Measurements from ENCODE around the gene ASCL2. TPM values are rescaled to one million over a fixed set of nuclear protein-coding genes. Genes with fewer than 3 reads are reported as not detected.

ASCL2 gene
- total RNA-seq, 1 experiment from 2014 or later: not detected

- H3K36me3 Mint-ChIP-seq (ENCODE audit: insufficient read depth, unreplicated experiment): no peaks in the 10 kb centered on the region
- no peak overlapping the region for H3K4me3 Mint-ChIP-seq (ENCODE audit: unreplicated experiment)
- intact Hi-C loops (cut with micrococcal nuclease): no loop called here
- H3K27me3 Mint-ChIP-seq (ENCODE audit: insufficient read depth, unreplicated experiment): peaks cover 56% of the 10 kb centered on the region
- no peak for DNase-seq (ENCODE audit: unreplicated experiment)
- no peak for TF ChIP-seq CTCF (IDR thresholded peaks at IDR 0.05; ENCODE audit: unreplicated experiment)
- BruUV-seq (replicated peaks): no TSS peak
- POLR2A ChIA-PET: no interaction called here
- H3K4me1 Mint-ChIP-seq (ENCODE audit: insufficient read depth, unreplicated experiment): no peaks in the 10 kb centered on the region
- H3K9me3 Mint-ChIP-seq (ENCODE audit: unreplicated experiment): peaks cover 5% of the 10 kb centered on the region
- CTCF ChIA-PET: interaction anchor here (0.6 kb wide), 1 partner anchor 27 kb away, joined by 3 read pairs; no protein-coding TSS in a partner anchor
- H3K27ac Mint-ChIP-seq (ENCODE audit: low read depth, unreplicated experiment): no peak overlapping the region
Measured at GRCh38 chr11:2277933-2278523, 7.6 kb upstream of the ASCL2 start.

- BruUV-seq (replicated peaks): no TSS peak
- Mint-ChIP-seq H3K4me1 (ENCODE audit: insufficient read depth, unreplicated experiment) (no peaks in the 10 kb centered on the region), H3K27me3 (ENCODE audit: insufficient read depth, unreplicated experiment) (peaks cover 55% of the 10 kb centered on the region), H3K36me3 (ENCODE audit: insufficient read depth, unreplicated experiment) (no peaks in the 10 kb centered on the region), H3K4me3 (ENCODE audit: unreplicated experiment) (no peak overlapping the region), H3K27ac (ENCODE audit: low read depth, unreplicated experiment) (no peak overlapping the region), H3K9me3 (ENCODE audit: unreplicated experiment) (peaks cover 5% of the 10 kb centered on the region)
- intact Hi-C loops (cut with micrococcal nuclease): no loop called here
- ChIA-PET CTCF (interaction anchor here (0.6 to 3.3 kb wide), 3 partner anchors 61 to 144 kb away, joined by 3 to 16 read pairs (median 5); no protein-coding TSS in a partner anchor), POLR2A (no interaction called here)
- no peak for DNase-seq (ENCODE audit: unreplicated experiment)
- no peak for TF ChIP-seq CTCF (IDR thresholded peaks at IDR 0.05; ENCODE audit: unreplicated experiment)
Measured at GRCh38 chr11:2277008-2277346, 6.6 kb upstream of the ASCL2 start.

GRCh38 chr11:2276280-2277007 is 6.1 kb upstream of the ASCL2 start:
- BruUV-seq (replicated peaks): no TSS peak
- no peaks in the 10 kb centered on the region for H3K4me1 Mint-ChIP-seq (ENCODE audit: insufficient read depth, unreplicated experiment)
- peaks cover 50% of the 10 kb centered on the region for H3K27me3 Mint-ChIP-seq (ENCODE audit: insufficient read depth, unreplicated experiment)
- H3K27ac Mint-ChIP-seq (ENCODE audit: low read depth, unreplicated experiment): no peak overlapping the region
- H3K4me3 Mint-ChIP-seq (ENCODE audit: unreplicated experiment): no peak overlapping the region
- no peak for DNase-seq (ENCODE audit: unreplicated experiment)
- intact Hi-C loops (cut with micrococcal nuclease): no loop called here
- ChIA-PET CTCF (interaction anchor here (0.6 to 3.3 kb wide), 3 partner anchors 61 to 144 kb away, joined by 3 to 16 read pairs (median 5); no protein-coding TSS in a partner anchor), POLR2A (no interaction called here)
- peaks cover 5% of the 10 kb centered on the region for H3K9me3 Mint-ChIP-seq (ENCODE audit: unreplicated experiment)
- no peak for TF ChIP-seq CTCF (IDR thresholded peaks at IDR 0.05; ENCODE audit: unreplicated experiment)
- no peaks in the 10 kb centered on the region for H3K36me3 Mint-ChIP-seq (ENCODE audit: insufficient read depth, unreplicated experiment)

- Mint-ChIP-seq H3K9me3 (ENCODE audit: unreplicated experiment) (peaks cover 5% of the 10 kb centered on the region), H3K27me3 (ENCODE audit: insufficient read depth, unreplicated experiment) (peaks cover 47% of the 10 kb centered on the region), H3K36me3 (ENCODE audit: insufficient read depth, unreplicated experiment) (no peaks in the 10 kb centered on the region), H3K4me1 (ENCODE audit: insufficient read depth, unreplicated experiment) (no peaks in the 10 kb centered on the region), H3K4me3 (ENCODE audit: unreplicated experiment) (no peak overlapping the region), H3K27ac (ENCODE audit: low read depth, unreplicated experiment) (no peak overlapping the region)
- intact Hi-C loops (cut with micrococcal nuclease): no loop called here
- POLR2A ChIA-PET: interaction anchor here (0.6 kb wide), 1 partner anchor 51 kb away, joined by 3 read pairs; no protein-coding TSS in a partner anchor
- CTCF ChIA-PET: interaction anchor here (1.4 to 3.3 kb wide), 2 partner anchors 81 to 145 kb away, joined by 5 to 16 read pairs; no protein-coding TSS in a partner anchor
- no peak for DNase-seq (ENCODE audit: unreplicated experiment)
- no peak for TF ChIP-seq CTCF (IDR thresholded peaks at IDR 0.05; ENCODE audit: unreplicated experiment)
- BruUV-seq (replicated peaks): no TSS peak
Measured at GRCh38 chr11:2275334-2276279, 5.2 kb upstream of the ASCL2 start.

Measured in MCF 10A (cell line).